Measurements from ENCODE around the gene BATF2. TPM values are rescaled to one million over a fixed set of nuclear protein-coding genes. Genes with fewer than 3 reads are reported as not detected.
"Not testable (repeated sequence)": the region's sequence is repeated elsewhere in the genome, so short reads cannot be mapped to it uniquely, and the experiment has no call there.

Gene BATF2
- total RNA-seq, 2 experiments from 2014 or later: 0.10 TPM; not detected in 1

DNA sequence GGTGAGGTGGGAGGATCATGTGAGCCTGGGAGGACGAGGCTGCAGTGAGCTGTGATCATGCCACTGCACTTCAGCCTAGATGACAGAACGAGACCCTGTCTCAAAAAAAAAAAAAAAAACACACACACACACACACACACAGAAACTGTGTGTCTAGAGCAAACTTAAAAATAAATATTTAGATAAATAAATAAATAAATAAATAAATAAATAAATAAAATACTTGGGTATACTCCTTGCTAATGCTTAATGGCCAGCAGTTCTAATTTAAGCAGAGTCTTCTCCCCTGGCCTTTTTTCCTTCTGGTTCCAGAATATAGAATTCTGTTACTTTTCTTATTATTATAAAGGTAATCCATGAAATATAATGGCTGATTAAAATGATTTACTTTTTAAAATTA lies 12.1 kb upstream of the BATF2 start:
- no peak for DNase-seq
- Mint-ChIP-seq H3K36me3 (ENCODE audit: low read depth) (no peaks in the 10 kb centered on the region), H3K9me3 (no peaks in the 10 kb centered on the region), H3K4me3 (no peak overlapping the region), H3K27ac (no peak overlapping the region), H3K27me3 (no peaks in the 10 kb centered on the region), H3K4me1 (peaks cover 8% of the 10 kb centered on the region)
- POLR2A ChIA-PET: no interaction called here
- CTCF ChIA-PET: interaction anchor here (0.6 to 1.2 kb wide), 4 partner anchors 40 to 357 kb away, joined by 4 read pairs; partner anchors contain the start of gene ZNHIT2

- H3K4me1 Mint-ChIP-seq: peaks cover 3% of the 10 kb centered on the region
- H3K27me3 Mint-ChIP-seq: no peaks in the 10 kb centered on the region
- H3K36me3 Mint-ChIP-seq (ENCODE audit: low read depth): no peaks in the 10 kb centered on the region
- DNase-seq: no peak
- no peak overlapping the region for H3K4me3 Mint-ChIP-seq
- H3K9me3 Mint-ChIP-seq: no peaks in the 10 kb centered on the region
- ChIA-PET CTCF (interaction anchor here (1.1 to 1.2 kb wide), 2 partner anchors 38 to 110 kb away, joined by 3 to 4 read pairs; partner anchors contain the start of gene ZNHIT2), POLR2A (no interaction called here)
- no peak overlapping the region for H3K27ac Mint-ChIP-seq
Measured at GRCh38 chr11:65008016-65008415, 11.2 kb upstream of the BATF2 start.

- H3K27ac Mint-ChIP-seq; H3K27me3 Mint-ChIP-seq; H3K9me3 Mint-ChIP-seq; DNase-seq; POLR2A ChIA-PET; H3K4me3 Mint-ChIP-seq; H3K36me3 Mint-ChIP-seq (ENCODE audit: low read depth); H3K4me1 Mint-ChIP-seq: not testable (repeated sequence)
- CTCF ChIA-PET: interaction anchor here (0.6 to 6.3 kb wide), 4 partner anchors 9 to 47 kb away, joined by 3 to 54 read pairs (median 6); partner anchors contain the start of genes ARL2, MAJIN and SNX15
Measured at GRCh38 chr11:65003968-65004367, 7.2 kb upstream of the BATF2 start.

- Mint-ChIP-seq H3K4me3 (no peak overlapping the region), H3K4me1 (peaks cover 7% of the 10 kb centered on the region), H3K27me3 (no peaks in the 10 kb centered on the region), H3K9me3 (no peaks in the 10 kb centered on the region), H3K36me3 (ENCODE audit: low read depth) (no peaks in the 10 kb centered on the region), H3K27ac (no peak overlapping the region)
- ChIA-PET POLR2A (no interaction called here), CTCF (interaction anchor here (0.9 to 6.3 kb wide), 4 partner anchors 10 to 31 kb away, joined by 3 to 54 read pairs (median 6); partner anchors contain the start of genes ARL2, MAJIN and SNX15)
- no peak for DNase-seq
Measured at GRCh38 chr11:65003282-65003681, 6.5 kb upstream of the BATF2 start.

- H3K27ac Mint-ChIP-seq: no peak overlapping the region
- ChIA-PET CTCF (interaction anchor here (1.1 to 6.3 kb wide), 3 partner anchors 10 to 30 kb away, joined by 4 to 54 read pairs (median 8); partner anchors contain the start of genes ARL2 and MAJIN), POLR2A (no interaction called here)
- DNase-seq: no peak
- no peaks in the 10 kb centered on the region for H3K9me3 Mint-ChIP-seq
- H3K27me3 Mint-ChIP-seq: no peaks in the 10 kb centered on the region
- no peaks in the 10 kb centered on the region for H3K36me3 Mint-ChIP-seq (ENCODE audit: low read depth)
- H3K4me1 Mint-ChIP-seq: peaks cover 10% of the 10 kb centered on the region
- no peak overlapping the region for H3K4me3 Mint-ChIP-seq
Measured at GRCh38 chr11:65002706-65003105, 5.9 kb upstream of the BATF2 start.

DNA sequence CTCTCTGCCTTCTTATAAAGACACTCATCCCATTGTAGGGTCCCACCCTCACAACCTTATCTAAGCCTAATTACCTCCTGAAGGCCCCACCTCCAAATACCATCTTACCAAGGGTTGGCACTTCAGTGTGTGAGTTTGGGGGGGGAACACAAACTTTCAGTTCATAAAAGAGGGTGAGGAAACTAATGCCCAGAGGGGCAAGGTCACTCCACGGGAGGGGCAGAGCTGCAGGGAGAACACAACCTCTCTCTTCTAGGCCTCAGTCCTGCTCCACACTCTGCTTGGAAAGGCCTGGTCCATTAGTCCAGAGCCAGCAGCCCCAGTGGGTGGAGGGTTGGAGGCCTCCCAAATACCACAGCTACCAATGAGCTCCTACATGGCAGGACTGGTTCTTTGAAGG lies 2.7 kb upstream of the BATF2 start:
- no peak for DNase-seq
- no peaks in the 10 kb centered on the region for H3K27me3 Mint-ChIP-seq
- no peak overlapping the region for H3K27ac Mint-ChIP-seq
- peaks cover 24% of the 10 kb centered on the region for H3K4me1 Mint-ChIP-seq
- ChIA-PET CTCF (interaction anchor here (6.3 kb wide), 1 partner anchor 14 kb away, joined by 54 read pairs; the partner anchor contains the start of gene ARL2), POLR2A (no interaction called here)
- H3K4me3 Mint-ChIP-seq: no peak overlapping the region
- no peaks in the 10 kb centered on the region for H3K36me3 Mint-ChIP-seq (ENCODE audit: low read depth)
- H3K9me3 Mint-ChIP-seq: no peaks in the 10 kb centered on the region

DNA sequence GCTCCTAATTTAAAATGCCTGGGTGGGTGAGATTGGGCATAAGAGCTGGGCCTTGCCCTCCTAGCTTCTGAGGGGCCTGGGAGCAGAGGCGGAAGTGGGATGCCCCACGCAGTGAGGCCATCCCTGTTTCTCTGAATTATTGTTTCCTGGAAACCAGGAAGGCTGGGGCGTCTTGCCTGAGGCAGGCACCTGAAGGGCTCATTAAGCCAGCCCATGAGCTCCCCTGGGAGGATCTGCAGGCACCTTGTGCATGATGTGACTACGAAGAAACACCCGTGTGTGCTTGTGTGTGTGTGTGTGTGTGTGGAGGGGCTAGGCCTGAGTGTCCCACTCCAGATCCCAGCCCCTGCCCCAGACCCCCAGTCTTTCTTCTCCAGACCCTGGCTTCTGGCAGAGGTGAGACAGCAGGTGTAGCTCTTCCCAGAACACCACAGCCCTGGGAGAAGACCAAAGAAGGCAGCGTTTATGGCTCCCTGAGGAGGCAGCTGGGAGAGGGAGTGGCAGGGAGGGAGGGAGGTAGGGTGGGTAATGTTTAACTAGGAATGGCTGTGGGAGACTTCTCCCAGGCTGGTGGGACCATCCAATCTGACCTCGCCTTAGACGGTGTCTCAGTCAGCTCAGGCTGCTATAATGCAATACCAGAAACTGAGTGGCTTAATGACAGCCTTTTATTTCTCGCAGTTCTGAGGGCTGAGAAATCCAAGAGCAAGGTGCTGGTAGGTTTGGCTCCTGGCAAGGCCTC lies 2.1 kb upstream of the BATF2 start:
- H3K4me3 Mint-ChIP-seq: no peak overlapping the region
- POLR2A ChIA-PET: no interaction called here

GRCh38 chr11:64998141-64998540 lies 1.4 kb upstream of the BATF2 start:
- no peak for DNase-seq
- Mint-ChIP-seq H3K4me1 (peaks cover 24% of the 10 kb centered on the region), H3K36me3 (ENCODE audit: low read depth) (no peaks in the 10 kb centered on the region), H3K9me3 (no peaks in the 10 kb centered on the region), H3K27me3 (peaks cover 3% of the 10 kb centered on the region), H3K27ac (no peak overlapping the region), H3K4me3 (no peak overlapping the region)
- CTCF ChIA-PET: interaction anchor here (1.6 to 6.3 kb wide), 4 partner anchors 9 to 26 kb away, joined by 5 to 54 read pairs (median 10); partner anchors contain the start of genes ARL2 and MAJIN
- POLR2A ChIA-PET: no interaction called here

More for the DNA sequence above, 2.1 kb upstream of the BATF2 start:
- CTCF ChIA-PET: interaction anchor here (1.6 to 6.3 kb wide), 2 partner anchors 14 to 27 kb away, joined by 5 to 54 read pairs; partner anchors contain the start of genes ARL2 and MAJIN
- Mint-ChIP-seq H3K9me3 (no peaks in the 10 kb centered on the region), H3K27me3 (peaks cover 2% of the 10 kb centered on the region), H3K36me3 (ENCODE audit: low read depth) (no peaks in the 10 kb centered on the region), H3K27ac (no peak overlapping the region), H3K4me1 (peaks cover 24% of the 10 kb centered on the region)
- no peak for DNase-seq

DNA sequence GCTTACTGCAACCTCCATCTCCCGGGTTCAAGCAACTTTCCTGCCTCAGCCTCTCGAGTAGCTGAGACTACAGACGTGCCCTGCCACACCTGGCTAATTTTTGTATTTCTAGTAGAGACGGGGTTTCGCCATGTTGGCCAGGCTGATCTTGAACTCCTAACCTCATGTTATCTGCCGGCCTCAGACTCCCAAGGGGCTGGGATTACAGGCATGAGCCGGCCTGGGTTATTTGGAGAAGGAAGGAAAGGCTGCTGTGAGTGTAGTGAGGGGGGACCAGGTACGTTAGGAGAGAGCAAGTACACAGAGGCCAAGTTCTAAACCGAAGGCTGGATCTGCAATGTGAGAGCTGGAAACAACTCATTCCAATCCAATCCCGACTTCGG lies 453 bp downstream of the BATF2 start:
- CTCF ChIA-PET: interaction anchor here (0.8 to 1.9 kb wide), 9 partner anchors 9 to 229 kb away, joined by 3 to 16 read pairs (median 3); partner anchors contain the start of gene ARL2
- no peaks in the 10 kb centered on the region for H3K9me3 Mint-ChIP-seq
- peaks cover 6% of the 10 kb centered on the region for H3K27me3 Mint-ChIP-seq
- POLR2A ChIA-PET: no interaction called here
- H3K27ac Mint-ChIP-seq: peak overlapping the region; percentile 61
- H3K4me3 Mint-ChIP-seq: peak overlapping the region; percentile 38
- peaks cover 24% of the 10 kb centered on the region for H3K4me1 Mint-ChIP-seq
- no peak for DNase-seq
- H3K36me3 Mint-ChIP-seq (ENCODE audit: low read depth): no peaks in the 10 kb centered on the region

GRCh38 chr11:64994318-64994717 lies 2.5 kb downstream of the BATF2 start:
- Mint-ChIP-seq H3K27ac (peak overlapping the region; percentile 36), H3K27me3 (peaks cover 6% of the 10 kb centered on the region), H3K9me3 (no peaks in the 10 kb centered on the region), H3K4me3 (no peak overlapping the region), H3K4me1 (peaks cover 34% of the 10 kb centered on the region), H3K36me3 (ENCODE audit: low read depth) (no peaks in the 10 kb centered on the region)
- ChIA-PET POLR2A (no interaction called here), CTCF (interaction anchor here (0.6 kb wide), 1 partner anchor 26 kb away, joined by 3 read pairs; no protein-coding TSS in a partner anchor)
- no peak for DNase-seq

DNA sequence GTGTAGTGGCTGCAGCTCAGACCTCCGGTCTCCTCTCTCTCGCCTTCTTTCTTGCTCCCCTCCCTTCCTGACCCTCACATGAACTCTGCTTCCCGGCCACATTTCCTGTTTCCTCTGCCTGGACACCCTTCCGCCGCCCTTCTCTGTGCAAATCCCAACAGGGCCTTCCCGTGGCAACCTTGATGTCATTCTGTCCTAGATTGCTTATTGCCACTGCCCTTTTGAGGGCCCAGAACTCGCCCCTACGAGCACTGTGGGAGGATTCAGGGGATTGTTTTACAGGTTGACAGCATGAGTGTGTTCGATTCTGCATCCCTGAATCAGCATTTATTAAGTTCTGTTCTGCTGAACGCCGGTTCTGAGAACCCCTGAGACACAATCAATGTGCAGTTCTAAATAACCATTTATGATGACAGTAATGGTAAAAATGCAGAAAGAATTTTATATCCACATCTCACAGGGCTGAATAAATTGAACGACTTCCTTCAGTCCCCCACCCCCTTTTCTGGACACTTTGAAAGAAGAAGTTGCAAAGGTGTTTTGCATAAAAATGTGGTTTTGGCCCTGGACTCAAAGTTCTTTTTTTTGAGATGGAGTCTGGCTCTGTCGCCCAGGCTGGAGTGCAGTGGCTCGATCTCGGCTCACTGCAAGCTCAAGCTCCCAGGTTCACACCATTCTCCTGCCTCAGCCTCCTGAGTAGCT lies 6.4 kb downstream of the BATF2 start:
- no peaks in the 10 kb centered on the region for H3K9me3 Mint-ChIP-seq
- no peak for DNase-seq
- no peak overlapping the region for H3K27ac Mint-ChIP-seq
- peaks cover 12% of the 10 kb centered on the region for H3K4me1 Mint-ChIP-seq
- ChIA-PET POLR2A (interaction anchor here (0.6 kb wide), 1 partner anchor 89 kb away, joined by 3 read pairs; no protein-coding TSS in a partner anchor), CTCF (interaction anchor here (1.0 kb wide), 1 partner anchor 102 kb away, joined by 3 read pairs; no protein-coding TSS in a partner anchor)
- H3K27me3 Mint-ChIP-seq: peaks cover 6% of the 10 kb centered on the region
- no peak overlapping the region for H3K4me3 Mint-ChIP-seq
- H3K36me3 Mint-ChIP-seq (ENCODE audit: low read depth): no peaks in the 10 kb centered on the region

DNA sequence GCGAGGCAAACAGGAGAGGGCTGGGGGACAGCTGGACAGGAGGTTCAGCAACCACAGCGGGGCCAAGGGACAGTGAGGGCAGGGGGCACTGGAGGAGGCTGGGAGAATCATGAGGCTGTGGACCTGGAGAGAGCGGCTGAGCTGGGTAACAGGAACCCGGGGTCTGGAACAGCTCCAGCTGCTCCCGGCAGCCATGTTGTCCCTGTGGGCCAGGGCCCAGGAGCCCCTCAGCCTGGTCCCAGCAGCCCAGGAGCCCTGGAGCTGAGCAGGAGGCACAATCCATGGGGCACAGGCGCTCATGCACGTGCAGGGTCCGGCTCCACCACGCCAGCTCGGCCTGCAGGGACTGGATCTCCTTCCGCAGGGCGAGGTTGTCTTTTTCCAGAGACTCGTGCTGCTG lies 7.4 kb downstream of the BATF2 start:
- CTCF ChIA-PET: interaction anchor here (1.0 kb wide), 1 partner anchor 101 kb away, joined by 3 read pairs; no protein-coding TSS in a partner anchor
- peaks cover 8% of the 10 kb centered on the region for H3K27me3 Mint-ChIP-seq
- no peak overlapping the region for H3K27ac Mint-ChIP-seq
- H3K4me3 Mint-ChIP-seq: no peak overlapping the region
- H3K36me3 Mint-ChIP-seq (ENCODE audit: low read depth): no peaks in the 10 kb centered on the region
- H3K4me1 Mint-ChIP-seq: peaks cover 12% of the 10 kb centered on the region
- DNase-seq: no peak
- no peaks in the 10 kb centered on the region for H3K9me3 Mint-ChIP-seq
- POLR2A ChIA-PET: no interaction called here
